Measurements from ENCODE around the gene FBN1. TPM values are rescaled to one million over a fixed set of nuclear protein-coding genes. Genes with fewer than 3 reads are reported as not detected.

The FBN1 gene
- total and polyA plus RNA-seq, 10 of the 15 experiments (the other 5 are each of a cell fraction or from before 2014, with no cell fraction given), result 2.2 to 15.3 (median 7.0) TPM

- Histone ChIP-seq H3K79me2 (ENCODE audit: control insufficient read depth, insufficient read depth, low read length) (no peaks in the 10 kb centered on the region), H3K9me3 (replicated peaks; ENCODE audit: control insufficient read depth, insufficient read depth, low read length) (no peaks in the 10 kb centered on the region), H3K4me3 (no peak overlapping the region), H3K27ac (ENCODE audit: control insufficient read depth, insufficient read depth) (no peak overlapping the region), H3K9ac (ENCODE audit: control insufficient read depth, insufficient read depth, low read length) (no peak overlapping the region), H3K4me1 (ENCODE audit: control insufficient read depth, insufficient read depth, low read length) (no peaks in the 10 kb centered on the region), H2AFZ (ENCODE audit: control insufficient read depth, low read depth, low read length) (no peak overlapping the region), H4K20me1 (ENCODE audit: control insufficient read depth, insufficient read depth) (no peaks in the 10 kb centered on the region), H3K27me3 (replicated peaks in 1 of 2; ENCODE audit: control insufficient read depth in 2 of 2, insufficient read depth in 2 of 2, low read length in 1 of 2) (no peaks in the 10 kb centered on the region), H3K4me2 (ENCODE audit: control insufficient read depth, insufficient read depth) (no peak overlapping the region), H3K36me3 (ENCODE audit: control insufficient read depth in 2 of 2, insufficient read depth in 2 of 2, low read length in 1 of 2) (no peaks in the 10 kb centered on the region)
- peak; percentile 63 for ATAC-seq
- ChIA-PET RAD21 (ENCODE audit: unreplicated experiment) (no interaction called here), CTCF (no interaction called here), POLR2A (no interaction called here), SMC1A (ENCODE audit: uncharacterized antibody, unreplicated experiment) (interaction anchor here (0.9 to 1.5 kb wide), 4 partner anchors 8 to 30 kb away, joined by 3 to 4 read pairs (median 4); no protein-coding TSS in a partner anchor)
- intact Hi-C loops (cut with micrococcal nuclease; ENCODE audit: unreplicated experiment) (no loop called here), in situ Hi-C loops (cut with MboI) (no loop called here)
- no peak for FAIRE-seq
- BruUV-seq (replicated peaks), result no TSS peak
- no peak for DNase-seq (ENCODE audit: low read depth, low spot score)
- 89% methylated on average over 1 of the region's 1 CpG for WGBS (ENCODE audit: insufficient coverage, insufficient replicate concordance, low lambda C conversion rate, missing lambda C conversion rate)
- TF ChIP-seq ASH2L (IDR thresholded peaks at IDR 0.05; ENCODE audit: borderline replicate concordance, low read depth) (no peak), SRF (IDR thresholded peaks at IDR 0.05; ENCODE audit: low read depth in 2 of 2, low read length in 2 of 2) (no peak), E4F1 (IDR thresholded peaks at IDR 0.05; ENCODE audit: borderline replicate concordance, partially characterized antibody) (no peak), CBFB (IDR thresholded peaks at IDR 0.05; ENCODE audit: low read depth) (no peak), ZNF687 (IDR thresholded peaks at IDR 0.05) (no peak), PKNOX1 (IDR thresholded peaks at IDR 0.05) (no peak), SP1 (IDR thresholded peaks at IDR 0.05; ENCODE audit: low read depth, low read length) (no peak), TCF12 (IDR thresholded peaks at IDR 0.05; ENCODE audit: low read depth, low read length) (no peak), DPF2 (IDR thresholded peaks at IDR 0.05) (no peak), ZNF622 (IDR thresholded peaks at IDR 0.05) (no peak), CHD1 (IDR thresholded peaks at IDR 0.05; ENCODE audit: low read depth, low read length) (no peak), PBX3 (IDR thresholded peaks at IDR 0.05; ENCODE audit: insufficient replicate concordance, low read depth, low read length) (no peak), MYC (IDR thresholded peaks at IDR 0.05; ENCODE audit: insufficient read depth, insufficient read length, insufficient replicate concordance, low read length, severe bottlenecking) (no peak), NR2C1 (IDR thresholded peaks at IDR 0.05) (no peak), RFX5 (IDR thresholded peaks at IDR 0.05; ENCODE audit: low read depth, low read length) (no peak)
Measured at GRCh38 chr15:48565560-48566482, 79.7 kb downstream of the FBN1 start.
